Mesenteric fat pad (tissue), 1 donor: ENCODE data around the gene APBA1. TPM values are rescaled to one million over a fixed set of nuclear protein-coding genes. Genes with fewer than 3 reads are reported as not detected.
"Not testable (repeated sequence)": the region's sequence is repeated elsewhere in the genome, so short reads cannot be mapped to it uniquely, and the experiment has no call there.

ENCODE experiments used
- DNase-seq: peaks from one replicate; pipeline ENCODE4 v3.0.0-alpha.2; 2020; ENCODE audit warnings: low spot score
- total RNA-seq: library from RNA; stranded (reverse); fragmentation: NEBNext Ultra II Directional; extraction: Animal tissue kit (Norgen Biotek cat#: 25700); gene quantifications from one replicate; pipeline ENCODE4 v1.2.1, GENCODE V29; 2021
- donor health status: DM: yes; HTN: yes; CAD: no.

The APBA1 gene
- total RNA-seq, 1 donor from 2014 or later = 7.7 TPM

DNA sequence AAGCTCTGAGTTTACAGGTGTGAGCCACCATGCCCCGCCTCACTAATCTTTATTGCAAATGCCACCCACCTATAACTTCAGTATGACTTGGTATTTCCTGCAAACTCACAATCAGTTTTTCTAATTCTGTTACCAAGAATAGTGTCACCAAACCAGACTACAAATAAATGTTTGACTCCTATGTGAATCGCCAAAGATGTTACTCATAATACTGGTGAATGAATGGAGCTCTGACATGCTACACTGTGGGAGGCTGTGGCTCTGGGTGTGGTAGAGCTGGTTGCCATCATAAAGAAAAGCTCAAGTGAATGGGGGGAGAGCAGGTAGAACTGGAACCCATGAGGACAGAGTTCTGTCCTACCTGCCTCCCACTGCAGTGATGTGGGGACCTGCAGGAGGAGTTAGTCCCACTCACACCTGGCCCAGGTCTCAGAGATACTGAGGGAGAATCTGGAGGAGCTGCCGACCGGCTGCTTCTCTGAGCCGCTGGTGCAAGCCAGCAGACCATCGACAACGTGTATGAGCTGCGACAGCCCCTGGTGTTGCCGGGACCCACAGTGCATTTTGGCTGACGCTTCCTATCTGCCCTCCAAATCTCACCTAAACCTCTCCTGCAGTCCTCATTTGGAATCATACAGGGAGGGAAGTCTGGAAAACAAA lies 251.4 kb downstream of the APBA1 start:
- DNase-seq = no peak

DNA sequence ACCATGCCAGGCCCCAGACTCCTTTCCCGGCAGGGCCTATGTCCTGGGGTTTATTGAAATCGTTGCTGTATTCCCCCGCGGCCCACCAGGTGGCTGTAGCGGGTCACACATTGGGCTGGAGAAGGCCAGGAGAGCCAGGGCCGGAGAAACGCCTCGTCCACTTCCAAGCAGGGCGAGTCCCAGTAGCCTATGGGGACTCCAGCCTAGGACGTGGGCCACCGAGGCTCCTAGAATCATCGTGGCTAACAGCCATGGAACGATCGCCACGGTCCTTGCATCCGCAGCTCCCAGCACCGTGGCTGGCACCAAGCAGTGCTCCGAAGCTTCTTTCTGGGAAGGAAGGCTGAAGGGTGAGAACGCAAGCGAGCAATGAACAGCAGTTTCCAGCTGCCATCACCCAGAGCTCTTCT lies 259.4 kb downstream of the APBA1 start:
- DNase-seq = no peak

DNA sequence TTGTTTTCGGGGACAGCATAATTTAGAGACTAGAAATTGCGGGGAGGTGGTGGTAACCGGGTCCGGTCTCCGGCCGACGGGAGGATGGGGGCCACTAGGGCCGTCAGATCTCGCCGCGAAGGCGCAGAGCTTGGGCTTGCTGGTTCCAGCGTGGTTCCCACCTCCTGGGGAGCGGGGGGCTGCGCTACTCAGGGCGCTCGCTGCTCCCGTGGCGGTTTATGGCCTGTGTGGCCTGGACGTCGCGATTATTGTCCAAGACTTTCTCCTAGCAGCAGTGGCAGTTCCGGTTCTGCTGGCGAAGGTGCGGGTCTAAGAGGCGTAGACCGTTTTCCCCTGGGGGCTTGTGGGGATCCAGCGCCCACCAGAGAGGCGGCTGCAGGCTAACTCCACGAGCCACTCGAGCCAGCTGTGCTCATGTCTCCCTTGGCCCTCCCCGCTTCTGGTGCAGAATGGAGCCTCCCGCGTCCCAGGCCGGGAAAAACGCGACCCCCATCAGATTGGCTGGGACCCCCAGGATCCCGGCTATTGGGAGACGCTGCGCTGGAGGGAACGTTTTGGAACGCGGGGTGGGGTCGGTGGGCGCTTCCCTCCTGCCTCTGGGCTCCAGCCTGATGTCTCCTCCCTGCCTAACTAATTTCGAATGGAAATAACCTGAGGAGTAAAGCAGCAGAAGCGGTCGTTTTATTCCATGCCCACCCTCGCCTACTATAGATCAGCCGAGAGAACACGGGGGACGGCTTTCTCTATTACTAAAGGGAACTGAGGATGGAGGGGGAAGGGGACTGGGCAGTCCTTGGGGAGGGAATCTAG lies 260.0 kb downstream of the APBA1 start:
- no peak for DNase-seq

DNA sequence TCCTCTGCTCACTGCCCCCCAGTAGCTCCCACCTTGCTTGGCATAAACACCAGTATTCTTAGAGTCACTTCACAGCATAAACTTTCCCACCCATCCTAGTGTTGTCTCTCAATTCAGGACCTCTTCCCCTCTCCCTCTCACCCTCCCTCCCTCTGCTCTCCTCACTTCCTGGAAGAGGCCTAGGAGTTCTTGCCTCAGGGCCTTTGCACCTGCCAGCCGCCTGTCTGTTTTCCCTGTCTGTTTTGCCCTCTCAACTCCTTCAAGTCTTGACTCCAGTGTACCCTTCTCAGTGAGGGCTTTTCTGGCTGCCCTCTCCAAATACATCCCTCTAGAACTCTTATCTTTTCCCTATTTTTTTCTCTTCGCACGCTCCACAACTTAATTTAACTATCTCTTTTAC lies 260.9 kb downstream of the APBA1 start:
- DNase-seq = no peak

DNA sequence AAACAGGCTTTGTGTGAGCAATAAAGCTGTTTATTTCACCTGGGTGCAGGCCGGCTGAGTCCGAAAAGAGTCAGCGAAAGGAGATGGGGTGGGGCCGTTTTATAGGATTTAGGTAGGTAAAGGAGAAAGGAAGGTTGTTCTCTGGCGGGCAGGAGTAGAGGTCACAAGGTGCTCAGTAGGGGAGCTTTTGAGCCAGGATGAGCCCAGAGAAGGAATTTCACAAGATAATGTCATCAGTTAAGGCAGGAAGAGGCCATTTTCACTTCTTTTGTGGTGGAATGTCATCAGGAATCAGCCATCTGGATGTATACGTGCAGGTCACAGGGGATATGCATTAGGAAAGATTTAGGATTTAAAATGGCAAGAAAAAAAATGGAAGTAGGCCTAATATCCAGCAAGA lies 262.2 kb downstream of the APBA1 start:
- not testable (repeated sequence) for DNase-seq

DNA sequence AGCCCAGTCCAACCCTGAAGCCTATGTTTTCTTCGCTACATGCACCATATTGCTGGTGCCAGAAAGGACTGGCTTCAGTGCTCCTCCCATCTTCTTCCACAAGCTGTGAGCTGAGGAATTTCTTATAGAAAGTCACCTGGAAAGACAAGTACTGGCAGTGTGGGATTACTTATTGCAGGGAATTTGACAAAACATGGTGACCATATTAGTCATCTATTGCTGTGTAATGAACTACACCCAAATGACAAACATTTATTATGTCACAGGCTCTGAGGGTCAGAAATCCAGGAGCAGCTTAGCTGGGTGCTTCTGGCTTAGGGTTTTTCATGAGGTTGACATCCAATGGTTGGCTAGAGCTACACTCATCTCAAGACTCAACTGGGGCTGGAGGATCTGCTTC lies 271.7 kb downstream of the APBA1 start:
- no peak for DNase-seq

DNA sequence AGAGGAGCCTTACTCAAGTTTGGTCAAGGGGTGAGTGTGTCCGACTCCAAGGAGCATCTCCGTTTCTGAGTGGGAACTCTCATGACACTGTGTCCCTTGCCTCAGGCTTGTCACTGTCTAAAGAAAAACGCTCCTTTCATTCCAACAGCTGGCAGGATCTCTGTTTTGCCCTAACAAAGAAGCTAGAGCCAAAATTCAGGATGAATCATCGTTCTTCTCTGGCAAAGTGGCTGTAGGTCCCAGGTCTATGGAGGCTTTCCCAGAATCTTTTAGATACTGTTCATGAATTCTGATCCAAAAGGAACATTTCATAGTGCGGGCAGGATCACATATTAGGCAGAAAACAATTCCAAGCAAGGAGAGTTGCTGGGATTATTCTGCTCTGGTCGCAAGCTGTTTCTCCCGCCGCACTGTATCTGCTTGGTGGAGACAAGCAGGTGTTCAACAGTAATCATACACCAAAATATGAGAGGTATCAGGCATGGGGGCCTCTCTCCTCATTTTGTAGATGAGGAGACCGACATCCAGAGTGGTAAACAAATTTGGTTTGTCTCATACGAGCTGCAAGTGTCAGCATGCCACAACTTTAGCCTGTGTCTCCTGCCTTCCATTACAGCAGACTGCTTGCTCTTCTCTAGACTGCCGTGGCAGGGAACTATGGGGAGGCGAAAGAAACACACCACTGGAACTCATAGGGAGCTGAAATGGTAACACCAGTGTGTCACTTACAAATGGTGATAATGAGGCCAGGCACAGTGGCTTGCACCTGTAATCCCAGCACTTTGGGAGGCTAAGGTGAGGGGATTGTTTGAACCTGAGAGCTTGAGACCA lies 274.6 kb downstream of the APBA1 start:
- DNase-seq = no peak

DNA sequence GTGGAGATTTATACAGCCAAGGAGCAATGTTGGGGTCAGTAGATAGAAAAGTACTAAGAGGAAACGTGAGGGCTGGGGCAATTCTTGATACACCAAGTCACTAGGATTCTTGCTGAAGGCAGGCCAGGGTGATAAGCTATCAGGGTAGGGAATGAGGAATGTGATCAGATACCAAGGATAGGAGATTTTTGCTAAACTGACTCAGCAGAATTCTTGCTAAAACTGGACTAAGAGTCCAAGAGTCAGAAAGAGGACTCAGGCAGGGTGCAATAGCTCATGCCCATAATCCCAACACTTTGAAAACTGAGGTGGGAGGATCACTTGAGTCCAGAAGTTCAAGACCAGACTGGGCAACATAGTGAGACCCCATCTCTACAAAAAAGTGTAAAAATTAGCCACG lies 275.4 kb downstream of the APBA1 start:
- DNase-seq = no peak

DNA sequence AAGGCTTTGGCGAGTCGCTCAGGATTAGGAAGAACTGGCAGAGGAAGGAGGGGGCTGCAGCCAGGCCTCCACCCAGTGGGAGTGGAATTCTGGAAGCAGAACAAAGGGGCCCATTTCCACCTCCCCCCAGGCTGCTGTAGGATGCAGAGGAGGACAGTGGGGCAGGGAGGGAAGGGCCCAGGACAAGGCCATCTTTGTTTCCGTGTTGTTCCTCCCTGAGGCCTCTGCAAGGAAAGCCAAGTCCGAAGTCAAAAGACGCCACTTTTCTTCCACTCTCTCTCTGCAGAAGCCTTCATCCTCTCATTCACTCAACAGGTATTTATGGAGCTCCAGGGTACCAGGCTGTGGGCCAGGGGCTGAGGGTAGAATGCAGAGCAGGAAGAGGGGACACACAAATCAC lies 276.5 kb downstream of the APBA1 start:
- no peak for DNase-seq

DNA sequence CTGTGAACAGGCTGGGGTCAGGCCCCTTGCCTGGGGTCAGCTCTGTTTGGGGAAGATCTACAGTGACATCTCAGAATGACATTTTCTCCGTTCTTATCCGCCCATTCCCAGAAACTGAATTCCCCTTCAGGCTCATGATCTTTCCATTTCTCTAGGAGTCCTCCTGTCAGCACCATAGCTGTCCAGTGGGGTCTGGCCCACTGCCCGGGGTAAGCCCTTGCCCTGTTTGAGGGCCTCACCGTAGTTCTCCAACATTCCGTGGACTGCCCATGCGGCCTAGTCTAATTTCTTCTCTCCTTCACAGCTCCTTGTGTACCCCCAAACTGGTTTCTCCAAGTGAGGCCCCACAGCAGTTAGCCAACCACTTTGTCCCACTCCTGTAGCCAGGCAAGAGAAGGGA lies 278.7 kb downstream of the APBA1 start:
- DNase-seq = no peak

DNA sequence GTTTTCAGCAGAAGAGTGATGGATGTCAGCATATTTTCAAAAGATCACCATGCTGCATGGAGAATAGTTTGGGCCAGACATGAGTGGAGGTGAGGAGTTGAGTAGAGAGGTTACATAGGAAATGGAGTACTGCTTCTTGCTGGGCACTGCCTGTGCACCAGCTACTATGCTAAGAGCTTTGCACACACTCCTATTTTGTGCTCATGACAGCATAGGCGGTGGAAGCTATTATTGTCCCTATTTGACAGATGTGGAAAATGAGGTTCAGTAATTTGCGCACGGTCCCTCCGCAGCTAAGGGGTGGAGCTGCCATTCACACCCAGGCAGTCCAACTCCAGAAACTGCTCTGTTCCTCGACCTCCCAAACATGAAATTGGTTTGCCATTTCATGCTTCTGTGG lies 279.3 kb downstream of the APBA1 start:
- no peak for DNase-seq

DNA sequence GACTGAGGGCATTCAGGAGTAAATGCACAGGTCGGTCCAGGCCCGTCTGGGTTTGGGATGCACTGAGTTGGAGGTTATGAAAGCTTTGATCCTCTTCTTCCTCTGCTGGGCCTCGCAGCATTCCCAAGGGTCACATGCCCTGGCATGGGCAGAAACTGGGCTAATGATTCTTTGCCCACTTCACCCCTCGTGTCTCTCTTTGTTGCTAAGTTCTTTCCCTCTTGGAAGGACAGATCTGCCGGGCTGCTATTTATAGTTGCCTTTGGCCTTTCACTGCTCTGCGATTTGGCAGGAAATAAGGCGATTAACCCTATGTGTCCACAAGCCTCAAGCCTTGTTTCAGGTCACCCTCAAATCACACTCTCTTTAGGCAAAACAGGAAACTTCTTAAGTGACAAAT lies 280.2 kb downstream of the APBA1 start:
- no peak for DNase-seq

DNA sequence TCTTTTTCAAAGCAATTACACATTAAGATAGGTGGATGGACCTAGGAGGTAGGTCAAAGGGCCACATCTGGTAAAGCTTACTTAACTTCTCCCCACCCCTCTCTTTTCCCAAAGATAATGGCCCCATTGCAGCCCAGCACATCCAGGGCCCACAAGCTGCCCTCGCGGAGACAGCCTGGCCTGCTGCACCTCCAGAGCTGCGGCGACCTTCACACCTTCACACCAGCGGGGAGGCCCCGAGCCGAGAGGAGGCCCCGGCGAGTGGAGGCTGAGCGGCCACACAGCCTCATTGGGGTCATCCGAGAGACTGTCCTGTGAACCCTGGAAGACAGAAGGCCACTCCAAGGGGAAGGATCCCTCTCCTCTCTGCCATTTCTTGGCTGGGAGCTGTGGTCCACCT lies 280.7 kb downstream of the APBA1 start:
- no peak for DNase-seq

DNA sequence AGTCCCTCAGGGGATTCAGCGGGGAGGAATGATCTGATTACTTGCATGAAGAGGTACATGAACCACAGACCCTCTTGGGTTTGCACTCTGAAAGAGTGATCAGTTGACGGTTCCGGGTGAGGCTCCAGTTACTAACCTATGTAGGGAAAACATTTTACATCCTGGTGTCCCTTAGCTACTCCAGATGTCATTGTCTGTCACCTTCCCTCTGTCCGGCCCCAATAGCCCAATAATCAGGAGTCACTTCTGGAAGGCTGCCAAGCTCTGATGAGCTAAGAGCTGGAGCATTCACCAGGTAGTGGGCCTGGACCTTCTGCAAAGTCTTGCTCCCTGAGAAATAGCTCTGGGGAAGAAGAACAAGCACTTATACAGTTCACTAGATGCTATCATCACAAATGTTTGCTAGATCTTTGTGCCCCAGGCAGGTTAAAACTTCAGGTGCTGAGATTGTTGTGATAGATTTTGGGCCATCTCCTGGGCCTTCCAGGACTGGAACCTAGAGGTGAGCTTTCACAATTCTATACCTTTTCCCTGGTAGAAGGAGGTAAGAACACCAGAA lies 282.7 kb downstream of the APBA1 start:
- no peak for DNase-seq

DNA sequence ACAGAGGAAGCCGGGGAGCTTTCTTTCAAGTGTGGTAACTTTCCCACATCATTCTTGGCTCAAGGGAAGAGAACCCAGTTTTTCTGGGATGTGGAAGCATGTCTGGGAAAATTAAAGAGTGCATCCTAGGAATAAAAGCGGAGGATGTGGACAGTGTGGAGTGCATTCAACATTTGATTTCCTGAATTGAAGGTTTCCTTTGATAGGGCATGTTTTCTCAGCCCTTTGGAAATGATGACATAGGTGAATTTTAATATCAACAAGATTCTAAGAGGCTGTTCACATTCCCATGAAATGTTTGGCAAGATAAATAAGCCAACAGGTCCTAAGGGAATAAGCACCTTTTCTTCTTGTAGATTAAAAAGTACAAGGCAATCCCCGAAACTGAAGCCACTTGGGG lies 283.6 kb downstream of the APBA1 start:
- DNase-seq = no peak

DNA sequence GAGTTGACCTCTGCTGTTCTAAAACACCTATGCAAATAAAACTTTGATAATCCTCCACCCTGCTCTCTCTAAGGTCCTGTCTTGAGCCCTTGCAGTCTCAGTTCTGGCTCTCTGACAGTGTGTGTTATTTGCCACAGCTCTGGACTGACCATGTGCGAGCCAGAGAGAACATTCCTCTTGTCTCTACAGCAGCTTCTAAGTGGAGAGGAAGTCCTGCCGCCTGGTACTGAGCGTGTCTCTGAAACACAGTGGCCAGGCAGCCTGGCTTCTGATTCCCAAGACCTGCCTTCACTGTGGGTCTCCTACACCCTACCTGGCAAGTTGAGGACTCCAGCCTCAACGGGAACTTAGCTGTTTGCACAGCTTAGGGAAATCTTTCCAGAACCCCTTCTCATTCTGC lies 285.5 kb downstream of the APBA1 start:
- no peak for DNase-seq

DNA sequence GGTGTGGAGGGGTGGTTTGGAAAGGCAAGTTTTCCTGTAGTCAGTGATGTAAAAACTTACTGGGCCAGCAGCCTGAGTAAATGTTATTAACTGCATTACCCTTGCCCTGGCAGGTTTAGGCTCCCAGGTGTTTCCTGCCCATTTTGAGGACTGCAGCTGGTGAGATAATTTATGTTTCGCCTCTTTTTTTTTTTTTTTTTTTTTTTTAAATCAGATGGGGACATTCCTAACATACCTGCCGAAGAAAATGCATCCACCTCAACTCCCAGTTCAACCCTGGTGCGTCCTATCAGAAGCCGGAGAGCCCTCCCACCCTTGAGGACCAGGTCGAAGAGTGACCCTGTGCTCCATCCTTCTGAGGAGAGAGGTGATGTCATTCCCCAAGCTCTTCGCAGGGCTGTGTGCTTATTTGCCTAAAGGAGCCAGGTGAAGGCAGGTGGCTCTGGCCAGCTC lies 286.6 kb downstream of the APBA1 start:
- no peak for DNase-seq

DNA sequence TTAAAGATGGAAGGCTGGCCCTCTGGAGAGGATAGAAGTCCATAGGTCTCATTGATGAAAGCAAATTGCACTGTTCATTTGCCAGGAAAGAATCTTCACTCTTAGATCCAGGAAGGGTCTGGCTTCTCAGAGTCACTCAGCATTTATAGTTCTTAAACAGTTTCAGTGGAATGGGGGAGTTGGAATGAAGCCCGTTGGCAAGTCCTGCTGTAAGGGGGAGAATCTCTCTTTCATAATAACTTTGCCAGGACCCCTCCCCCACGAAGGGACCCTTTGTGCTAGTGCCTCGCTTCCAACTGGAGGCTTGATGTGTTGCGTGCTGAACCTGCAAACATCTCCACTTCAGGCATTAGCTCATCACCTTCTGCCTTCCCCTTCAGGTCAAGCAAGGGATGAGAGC lies 290.0 kb downstream of the APBA1 start:
- no peak for DNase-seq

DNA sequence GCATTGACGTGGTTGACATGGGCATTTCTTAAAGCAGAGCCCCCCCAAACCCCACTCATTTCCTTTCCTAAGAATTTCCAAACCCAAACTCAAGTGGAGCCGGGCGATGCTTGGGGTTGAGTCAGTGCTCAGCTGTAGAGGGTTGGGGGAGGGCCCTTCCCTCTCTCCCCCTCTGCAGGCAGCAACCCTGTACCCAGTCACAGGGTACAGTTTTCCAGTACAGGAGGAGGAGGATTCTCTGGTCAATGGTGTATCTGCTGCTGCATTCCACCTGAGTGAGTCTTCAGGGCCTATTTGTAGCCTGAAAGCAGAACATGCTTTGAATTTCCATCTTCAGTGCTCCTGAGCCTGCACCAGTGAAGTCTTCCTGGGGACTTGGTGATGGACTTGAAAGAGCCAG lies 291.4 kb downstream of the APBA1 start:
- DNase-seq = no peak

DNA sequence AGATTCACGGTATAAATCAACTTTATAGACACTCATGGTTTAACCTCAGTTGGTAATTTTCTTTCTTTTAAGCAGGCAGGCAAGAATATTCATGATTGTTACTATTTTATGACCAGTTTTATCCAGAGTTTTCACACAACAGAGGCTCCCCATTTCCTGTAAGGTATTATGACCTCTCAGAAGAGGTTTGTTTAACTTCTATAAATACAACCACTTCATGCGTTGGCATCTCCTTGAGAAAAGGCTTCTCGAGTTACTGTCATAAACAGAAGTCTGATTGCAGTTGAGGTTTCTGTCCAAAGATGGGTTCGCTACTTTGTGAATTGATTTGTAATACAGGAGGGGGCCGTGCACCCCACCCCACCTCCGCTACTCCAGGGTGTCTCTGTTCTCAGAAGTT lies 291.9 kb downstream of the APBA1 start:
- no peak for DNase-seq

DNA sequence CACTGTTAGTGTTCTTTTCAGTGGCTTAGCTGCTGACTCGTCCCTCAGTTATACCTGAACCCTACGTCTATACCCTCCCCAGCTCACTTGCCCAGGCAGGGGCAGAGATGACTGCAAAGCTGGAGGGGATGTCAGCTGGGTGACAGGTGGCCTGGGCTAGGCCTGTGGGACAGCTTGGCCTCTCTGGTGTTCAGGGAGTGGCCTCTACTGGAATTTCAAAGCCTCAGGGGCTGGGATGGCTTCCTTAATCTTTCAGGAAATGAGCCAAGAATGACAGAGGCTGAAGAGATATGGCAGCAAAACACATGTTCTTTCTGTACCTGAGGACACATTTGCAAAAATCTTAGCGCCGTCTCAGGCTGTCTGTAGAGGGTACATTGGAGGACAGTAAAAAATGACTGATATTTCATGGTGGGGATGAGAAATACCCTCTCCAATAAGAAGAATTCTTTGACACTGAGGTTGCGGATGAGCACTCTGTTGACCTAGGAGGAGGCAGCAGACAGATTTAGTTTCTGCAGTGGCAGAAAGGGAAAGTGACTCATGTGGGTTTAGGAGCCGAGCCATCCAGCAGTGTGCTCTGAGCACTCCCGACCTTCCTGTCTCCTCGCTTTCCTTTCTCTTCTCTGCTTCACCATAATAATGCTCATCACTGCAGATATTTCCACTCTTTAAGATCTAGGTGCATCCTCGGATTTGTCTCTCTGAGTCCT lies 292.7 kb downstream of the APBA1 start:
- DNase-seq = no peak
